Natural killer cell (primary cell): ENCODE measurements around the gene PDE10A. TPM values are rescaled to one million over a fixed set of nuclear protein-coding genes. Genes with fewer than 3 reads are reported as not detected.

Experiments used
- ATAC-seq, 3 donors: fragments of 150-1000 bp in 2 of 3; fragments of 200-7000 bp in 1 of 3; cut with Tn5 transposase; 1 replicate in 1 of 3; 2 replicates in 2 of 3; pipeline ENCODE4 v1.10.0; 2021; ENCODE audit warnings: mild to moderate bottlenecking in 2 of 3, moderate library complexity in 2 of 3
- DNase-seq, 2 donors: peaks; one replicate each; pipeline versions ENCODE4 v3.0.0 to v3.0.0-alpha.2; 2013 to 2021; ENCODE audit warnings: mixed read lengths in 1 of 2
- H3K27ac ChIP-seq: one replicate; pipeline ENCODE4 v1.5.1; 2013; ENCODE audit warnings: mild to moderate bottlenecking, low read length
- H3K27me3 ChIP-seq: one replicate; pipeline ENCODE4 v1.6.1; 2013; ENCODE audit warnings: low read length; ENCODE audit not compliant: control insufficient read depth, insufficient read depth
- H3K36me3 ChIP-seq: one replicate; pipeline ENCODE4 v1.6.1; 2013; ENCODE audit warnings: low read length; ENCODE audit not compliant: control insufficient read depth, insufficient read depth
- H3K4me1 ChIP-seq: one replicate; pipeline ENCODE4 v1.6.1; 2013; ENCODE audit warnings: low read length; ENCODE audit not compliant: control insufficient read depth, insufficient read depth
- H3K4me3 ChIP-seq: one replicate; pipeline ENCODE4 v1.5.1; 2013; ENCODE audit warnings: low read length
- H3K9me3 ChIP-seq: one replicate; pipeline ENCODE4 v1.6.1; 2013; ENCODE audit warnings: low read length; ENCODE audit not compliant: control insufficient read depth, insufficient read depth
- H3K27ac Mint-ChIP-seq, 2 donors: one replicate each; pipeline ENCODE4 v1.8.0; 2022; ENCODE audit warnings: mild to moderate bottlenecking in 2 of 2, mixed read lengths in 2 of 2, moderate library complexity in 1 of 2
- H3K27me3 Mint-ChIP-seq, 2 donors: one replicate each; pipeline ENCODE4 v1.8.0; 2022; ENCODE audit warnings: low read depth in 2 of 2, mixed read lengths in 2 of 2
- H3K36me3 Mint-ChIP-seq: one replicate; pipeline ENCODE4 v1.8.0; 2022; ENCODE audit warnings: mixed read lengths
- H3K4me1 Mint-ChIP-seq, 2 donors: one replicate each; pipeline ENCODE4 v1.8.0; 2022; ENCODE audit warnings: mixed read lengths in 2 of 2
- H3K4me3 Mint-ChIP-seq: one replicate; pipeline ENCODE4 v1.8.0; 2022; ENCODE audit warnings: mild to moderate bottlenecking, moderate library complexity, mixed read lengths
- H3K9me3 Mint-ChIP-seq, 2 donors: one replicate each; pipeline ENCODE4 v1.8.0; 2022; ENCODE audit warnings: mixed read lengths in 2 of 2
- WGBS: methylation state at CpG from one replicate; pipeline ENCODE4 v1.1.7; 2013; ENCODE audit warnings: missing lambda C conversion rate; ENCODE audit not compliant: insufficient coverage; 5-methylcytosine and 5-hydroxymethylcytosine counted together
- intact Hi-C: fragments of 100-400 bp; cut with micrococcal nuclease; formaldehyde crosslinking; loops from one replicate; pipeline ENCODE4 v1.14.2; 2022
- total RNA-seq, 4 donors: library from RNA; stranded (reverse); fragments of 120-200 nt in 1 of 4; gene quantifications; one replicate each; pipeline versions ENCODE4 v1.2.3 to v1.2.4, GENCODE V29; 2013 to 2022
- TF ChIP-seq, protein P1 (sequence below): fragments of 200-600 bp; IDR thresholded peaks from one replicate; pipeline ENCODE4 v1.8.0; 2022; ENCODE audit warnings: antibody characterized with exemption

PDE10A gene
- total RNA-seq, 3 donors from 2014 or later (not counting 1 experiment from before 2014, with no cell fraction given) = not detected

DNA sequence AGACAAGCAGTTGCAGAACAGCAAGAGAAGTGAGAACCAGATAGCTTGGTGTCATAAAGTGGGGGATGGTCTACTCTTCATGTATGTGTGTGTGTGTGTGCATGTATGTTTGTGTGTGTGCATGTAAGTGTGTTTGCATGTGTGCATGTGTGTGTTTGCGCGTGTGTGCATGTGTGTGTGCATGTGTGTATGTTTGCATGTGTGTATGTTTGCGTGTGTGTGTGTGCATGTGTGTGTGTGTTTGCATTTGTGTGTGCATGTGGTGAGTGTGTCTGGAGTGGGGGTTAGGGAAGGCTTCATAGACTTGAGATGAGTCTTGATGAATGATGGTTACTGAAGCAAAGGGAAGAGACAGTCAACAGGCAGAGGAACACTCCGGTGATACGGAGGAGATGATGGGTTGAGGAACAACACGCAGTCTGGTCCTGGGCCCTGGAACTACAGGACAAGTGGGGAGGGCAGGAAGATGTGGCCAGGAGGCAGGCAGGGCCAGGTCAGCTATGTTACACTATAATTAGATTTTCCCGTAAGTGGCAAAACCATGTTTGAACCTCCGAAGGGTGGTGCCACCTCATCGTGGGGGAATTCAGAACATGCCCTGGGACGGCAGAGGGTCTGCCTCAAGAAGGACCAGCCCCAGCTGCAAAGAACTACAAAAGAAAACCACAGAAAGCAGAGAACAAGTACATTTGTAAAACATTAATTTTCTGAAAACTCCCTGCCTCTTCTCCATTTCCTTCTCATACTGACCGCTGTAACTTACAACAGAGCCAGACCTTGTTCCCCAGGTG is 38.7 kb upstream of the PDE10A start:
- H3K27me3 ChIP-seq = no peaks in the 10 kb centered on the region
- H3K4me3 ChIP-seq = no peak overlapping the region
- H3K4me1 ChIP-seq = no peaks in the 10 kb centered on the region
- Mint-ChIP-seq H3K27ac (no peak overlapping the region), H3K4me1 (no peaks in the 10 kb centered on the region), H3K4me3 (no peak overlapping the region), H3K27me3 (peaks cover 0 to 2% of the 10 kb centered on the region in 2 donors), H3K36me3 (no peaks in the 10 kb centered on the region), H3K9me3 (peaks cover 7 to 8% of the 10 kb centered on the region in 2 donors)
- H3K27ac ChIP-seq = no peak overlapping the region
- DNase-seq (no peak), ATAC-seq (no peak)
- WGBS = 93% methylated on average over 11 of the region's 11 CpGs
- intact Hi-C loops = no loop called here
- TF ChIP-seq, protein P1, sequence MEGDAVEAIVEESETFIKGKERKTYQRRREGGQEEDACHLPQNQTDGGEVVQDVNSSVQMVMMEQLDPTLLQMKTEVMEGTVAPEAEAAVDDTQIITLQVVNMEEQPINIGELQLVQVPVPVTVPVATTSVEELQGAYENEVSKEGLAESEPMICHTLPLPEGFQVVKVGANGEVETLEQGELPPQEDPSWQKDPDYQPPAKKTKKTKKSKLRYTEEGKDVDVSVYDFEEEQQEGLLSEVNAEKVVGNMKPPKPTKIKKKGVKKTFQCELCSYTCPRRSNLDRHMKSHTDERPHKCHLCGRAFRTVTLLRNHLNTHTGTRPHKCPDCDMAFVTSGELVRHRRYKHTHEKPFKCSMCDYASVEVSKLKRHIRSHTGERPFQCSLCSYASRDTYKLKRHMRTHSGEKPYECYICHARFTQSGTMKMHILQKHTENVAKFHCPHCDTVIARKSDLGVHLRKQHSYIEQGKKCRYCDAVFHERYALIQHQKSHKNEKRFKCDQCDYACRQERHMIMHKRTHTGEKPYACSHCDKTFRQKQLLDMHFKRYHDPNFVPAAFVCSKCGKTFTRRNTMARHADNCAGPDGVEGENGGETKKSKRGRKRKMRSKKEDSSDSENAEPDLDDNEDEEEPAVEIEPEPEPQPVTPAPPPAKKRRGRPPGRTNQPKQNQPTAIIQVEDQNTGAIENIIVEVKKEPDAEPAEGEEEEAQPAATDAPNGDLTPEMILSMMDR = no peak
- H3K9me3 ChIP-seq = no peaks in the 10 kb centered on the region
- no peaks in the 10 kb centered on the region for H3K36me3 ChIP-seq

DNA sequence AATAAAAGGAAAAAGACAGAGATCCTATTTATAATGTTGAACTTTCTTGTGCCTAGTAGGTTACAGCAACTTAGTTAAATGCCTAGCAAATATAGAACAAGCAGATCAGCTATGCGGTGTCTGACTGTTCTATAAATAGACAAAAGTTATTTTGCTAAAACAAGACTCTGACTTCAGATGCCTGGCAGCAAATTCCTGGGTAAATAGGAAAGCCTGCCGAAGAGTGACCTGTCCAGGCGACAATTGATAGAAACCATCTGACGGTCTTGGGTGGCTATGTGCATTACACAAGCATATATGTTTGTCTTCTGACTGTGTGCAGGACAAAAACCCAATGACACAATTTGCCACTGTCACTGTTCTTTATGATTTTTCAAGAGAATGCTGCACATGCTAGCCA is 38.0 kb upstream of the PDE10A start:
- no peak overlapping the region for H3K4me3 ChIP-seq
- no peaks in the 10 kb centered on the region for H3K4me1 ChIP-seq
- intact Hi-C loops = no loop called here
- H3K27me3 Mint-ChIP-seq = peaks cover 0 to 2% of the 10 kb centered on the region in 2 donors
- no peak overlapping the region for H3K4me3 Mint-ChIP-seq
- no peaks in the 10 kb centered on the region for H3K36me3 ChIP-seq
- H3K36me3 Mint-ChIP-seq = no peaks in the 10 kb centered on the region
- TF ChIP-seq, protein P1 = no peak
- 91% methylated on average over 4 of the region's 4 CpGs for WGBS
- no peak overlapping the region for H3K27ac Mint-ChIP-seq
- ATAC-seq = no peak
- no peaks in the 10 kb centered on the region for H3K27me3 ChIP-seq
- no peak overlapping the region for H3K27ac ChIP-seq
- DNase-seq = no peak
- H3K4me1 Mint-ChIP-seq = no peaks in the 10 kb centered on the region
- peaks cover 8 to 9% of the 10 kb centered on the region in 2 donors for H3K9me3 Mint-ChIP-seq
- H3K9me3 ChIP-seq = no peaks in the 10 kb centered on the region

DNA sequence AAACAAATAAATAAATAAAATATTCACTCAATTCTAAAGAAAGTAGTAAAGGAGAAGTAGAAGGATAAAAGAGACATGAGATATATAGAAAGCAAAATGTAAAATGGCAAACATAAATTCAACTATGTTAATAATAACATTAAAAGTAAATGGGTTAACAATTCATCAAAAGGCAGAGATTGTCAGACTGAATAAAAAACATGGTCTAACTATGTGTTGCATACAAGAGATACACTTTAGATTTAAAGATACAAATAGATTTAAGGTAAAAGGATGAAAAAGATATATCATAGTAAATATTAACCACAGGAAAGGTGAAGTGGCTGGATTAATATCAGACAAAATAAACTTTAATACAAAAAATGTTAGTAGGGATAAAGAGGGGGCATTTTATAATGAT is 35.8 kb upstream of the PDE10A start:
- Histone ChIP-seq H3K4me3 (no peak overlapping the region), H3K36me3 (no peaks in the 10 kb centered on the region), H3K9me3 (no peaks in the 10 kb centered on the region), H3K27me3 (no peaks in the 10 kb centered on the region), H3K4me1 (no peaks in the 10 kb centered on the region), H3K27ac (no peak overlapping the region)
- DNase-seq = no peak
- Mint-ChIP-seq H3K27me3 (peaks cover 2 to 7% of the 10 kb centered on the region in 2 donors), H3K27ac (no peak overlapping the region), H3K36me3 (no peaks in the 10 kb centered on the region), H3K4me3 (no peak overlapping the region), H3K4me1 (no peaks in the 10 kb centered on the region), H3K9me3 (peaks cover 8 to 9% of the 10 kb centered on the region in 2 donors)
- TF ChIP-seq, protein P1 = no peak
- ATAC-seq = no peak
- intact Hi-C loops = no loop called here

DNA sequence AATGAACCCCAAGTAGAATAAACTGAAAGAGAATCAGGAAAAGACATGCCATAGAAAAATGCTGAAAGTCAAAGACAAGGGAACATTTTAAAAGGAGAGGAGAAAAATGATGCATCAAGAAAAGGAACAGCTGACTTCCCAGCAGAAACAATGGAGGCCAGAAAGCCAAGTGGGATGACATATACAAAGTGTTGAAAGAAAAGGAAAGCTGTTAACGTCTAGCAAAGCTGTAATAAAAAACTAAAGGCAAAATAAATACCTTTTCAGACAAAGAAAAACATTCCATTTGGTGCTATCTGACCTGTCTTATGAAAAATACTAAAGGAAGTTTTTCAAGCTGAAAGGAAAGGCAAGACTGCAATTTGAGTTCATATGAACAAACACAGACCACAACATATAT is 34.1 kb upstream of the PDE10A start:
- Mint-ChIP-seq H3K9me3 (peaks cover 8 to 9% of the 10 kb centered on the region in 2 donors), H3K27me3 (peaks cover 2 to 7% of the 10 kb centered on the region in 2 donors), H3K27ac (no peak overlapping the region), H3K4me1 (no peaks in the 10 kb centered on the region), H3K4me3 (no peak overlapping the region), H3K36me3 (no peaks in the 10 kb centered on the region)
- no peaks in the 10 kb centered on the region for H3K27me3 ChIP-seq
- H3K27ac ChIP-seq = no peak overlapping the region
- H3K36me3 ChIP-seq = no peaks in the 10 kb centered on the region
- TF ChIP-seq, protein P1 = no peak
- WGBS = no CpG with 5 or more reads among the region's 1 CpG
- no peak overlapping the region for H3K4me3 ChIP-seq
- H3K4me1 ChIP-seq = no peaks in the 10 kb centered on the region
- no peak for DNase-seq
- intact Hi-C loops = no loop called here
- H3K9me3 ChIP-seq = no peaks in the 10 kb centered on the region
- ATAC-seq = no peak
